ENCODE data around the gene APCDD1L.

DNA sequence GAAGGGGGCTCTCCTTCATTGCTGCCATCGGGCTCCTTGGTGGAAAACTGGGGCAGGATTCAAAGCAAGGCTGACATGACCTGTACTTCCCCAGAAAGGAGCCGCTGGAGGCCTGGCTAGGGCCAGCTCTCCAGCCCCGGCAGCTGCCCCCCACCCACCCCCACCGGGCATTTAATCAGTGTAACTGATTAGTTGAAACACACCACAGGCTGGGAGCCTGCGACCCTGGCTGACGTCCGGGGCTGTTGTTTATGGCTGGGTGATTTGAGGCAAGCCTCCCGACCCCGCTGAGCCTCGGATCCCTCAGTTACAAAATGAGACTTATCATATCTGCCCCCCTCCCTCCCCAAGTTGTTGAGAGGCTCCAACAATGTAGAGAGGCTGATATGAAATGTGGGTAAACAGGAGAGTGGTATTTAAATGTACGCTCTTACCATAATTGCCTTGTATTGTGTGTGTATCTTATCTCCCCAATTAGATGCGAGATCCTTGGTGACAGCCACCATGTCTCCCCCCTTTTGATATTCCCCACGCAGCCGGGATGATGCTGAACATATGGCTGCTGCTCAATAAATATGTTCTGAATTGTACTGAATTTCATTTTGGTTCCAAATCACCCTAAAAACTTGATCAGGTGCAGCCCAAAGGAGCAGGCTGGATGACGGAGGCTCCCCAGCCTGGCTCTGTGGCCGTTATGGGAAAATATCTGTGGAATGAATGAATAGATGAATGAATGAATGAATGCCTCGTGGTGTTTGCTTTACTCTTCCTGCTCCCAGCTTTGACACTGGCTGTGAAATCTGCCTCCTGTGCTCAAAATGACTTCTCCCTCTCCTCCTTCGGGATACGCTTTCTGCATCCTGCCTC, 31.8 kb upstream of the APCDD1L start:
- TF ChIP-seq TAF1 (IDR thresholded peaks at IDR 0.05; ENCODE audit: borderline replicate concordance, insufficient read depth, low read length) (no peak), POLR2AphosphoS5 (IDR thresholded peaks at IDR 0.05; ENCODE audit: low read depth, low read length) (no peak), SIN3A (IDR thresholded peaks at IDR 0.05; ENCODE audit: borderline replicate concordance, insufficient read depth, low read length) (no peak)
- TF ChIP-seq, protein P1, sequence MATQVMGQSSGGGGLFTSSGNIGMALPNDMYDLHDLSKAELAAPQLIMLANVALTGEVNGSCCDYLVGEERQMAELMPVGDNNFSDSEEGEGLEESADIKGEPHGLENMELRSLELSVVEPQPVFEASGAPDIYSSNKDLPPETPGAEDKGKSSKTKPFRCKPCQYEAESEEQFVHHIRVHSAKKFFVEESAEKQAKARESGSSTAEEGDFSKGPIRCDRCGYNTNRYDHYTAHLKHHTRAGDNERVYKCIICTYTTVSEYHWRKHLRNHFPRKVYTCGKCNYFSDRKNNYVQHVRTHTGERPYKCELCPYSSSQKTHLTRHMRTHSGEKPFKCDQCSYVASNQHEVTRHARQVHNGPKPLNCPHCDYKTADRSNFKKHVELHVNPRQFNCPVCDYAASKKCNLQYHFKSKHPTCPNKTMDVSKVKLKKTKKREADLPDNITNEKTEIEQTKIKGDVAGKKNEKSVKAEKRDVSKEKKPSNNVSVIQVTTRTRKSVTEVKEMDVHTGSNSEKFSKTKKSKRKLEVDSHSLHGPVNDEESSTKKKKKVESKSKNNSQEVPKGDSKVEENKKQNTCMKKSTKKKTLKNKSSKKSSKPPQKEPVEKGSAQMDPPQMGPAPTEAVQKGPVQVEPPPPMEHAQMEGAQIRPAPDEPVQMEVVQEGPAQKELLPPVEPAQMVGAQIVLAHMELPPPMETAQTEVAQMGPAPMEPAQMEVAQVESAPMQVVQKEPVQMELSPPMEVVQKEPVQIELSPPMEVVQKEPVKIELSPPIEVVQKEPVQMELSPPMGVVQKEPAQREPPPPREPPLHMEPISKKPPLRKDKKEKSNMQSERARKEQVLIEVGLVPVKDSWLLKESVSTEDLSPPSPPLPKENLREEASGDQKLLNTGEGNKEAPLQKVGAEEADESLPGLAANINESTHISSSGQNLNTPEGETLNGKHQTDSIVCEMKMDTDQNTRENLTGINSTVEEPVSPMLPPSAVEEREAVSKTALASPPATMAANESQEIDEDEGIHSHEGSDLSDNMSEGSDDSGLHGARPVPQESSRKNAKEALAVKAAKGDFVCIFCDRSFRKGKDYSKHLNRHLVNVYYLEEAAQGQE (IDR thresholded peaks at IDR 0.05; ENCODE audit: insufficient read depth in 1 of 2, low read depth in 2 of 2, low read length in 2 of 2) = no peak

Measured in PFSK-1 (cell line).